Activated CD4-positive, alpha-beta T cell treated with anti-CD3 and anti-CD28 coated beads, Interleukin-2, amount 50 U/mL, for 1 hour (primary cell): Measurements from ENCODE around the gene OR2T29.
"Not testable (repeated sequence)": the region's sequence is repeated elsewhere in the genome, so short reads cannot be mapped to it uniquely, and the experiment has no call there.

Experiments
- DNase-seq: peaks from one replicate; pipeline ENCODE4 v3.0.0-alpha.2; 2020

OR2T29 gene

DNA sequence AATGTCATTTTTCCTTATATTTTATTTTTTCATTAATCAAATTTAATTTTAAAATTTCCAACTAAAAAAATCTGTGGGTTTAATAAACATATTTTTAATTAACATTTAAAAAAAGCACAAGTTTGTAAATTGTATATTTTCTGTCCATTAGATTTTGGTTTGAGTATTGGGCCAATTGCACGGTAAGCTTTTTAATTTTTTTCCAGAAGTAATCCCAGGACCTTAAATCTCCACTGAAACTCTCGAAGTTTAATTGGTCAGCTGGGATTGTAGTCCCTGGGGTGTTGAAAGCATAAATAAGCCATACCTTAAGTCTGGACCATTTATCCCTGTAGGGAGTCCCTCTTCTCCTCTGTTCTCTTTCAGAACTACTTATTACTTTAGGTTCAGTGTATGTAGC is 54.8 kb downstream of the OR2T29 start, which contains the start of gene OR2G6:
TSS of gene OR2G6 (plus strand) at position 301 of the 400 bp plus-strand sequence. CDS start 13,574 bp downstream, outside the sequence.
- not testable (repeated sequence) for DNase-seq
